NB4 (cell line): ENCODE data around the gene MRAP2.

Experiments
- DNase-seq: peaks from one replicate; pipeline ENCODE4 v3.0.0; 2010; ENCODE audit warnings: low read depth
- H3K4me3 ChIP-seq: one replicate; pipeline ENCODE4 v1.5.1; 2011; ENCODE audit warnings: mild to moderate bottlenecking, low read depth, low read length, moderate library complexity
- CTCF ChIP-seq: IDR thresholded peaks from one replicate; pipeline ENCODE4 v1.5.1; 2012; ENCODE audit warnings: low read depth, low read length
- MAX ChIP-seq: IDR thresholded peaks from 2 replicates; pipeline ENCODE4 v1.6.1; 2011; ENCODE audit warnings: low read depth, low read length
- MYC ChIP-seq: IDR thresholded peaks from 2 replicates; pipeline ENCODE4 v1.6.1; 2011; ENCODE audit warnings: low read depth, low read length
- POLR2A ChIP-seq: IDR thresholded peaks from 2 replicates; pipeline ENCODE4 v1.6.1; 2011; ENCODE audit warnings: mild to moderate bottlenecking; ENCODE audit not compliant: insufficient read length; ENCODE audit errors: extremely low read depth

MRAP2 gene

GRCh38 chr6:84135291-84135690 lies 101.7 kb downstream of the MRAP2 start:
- TF ChIP-seq POLR2A (no peak), MYC (no peak), CTCF (no peak), MAX (no peak)
- DNase-seq, result no peak
- no peak overlapping the region for H3K4me3 ChIP-seq

GRCh38 chr6:84136364-84137050 lies 102.9 kb downstream of the MRAP2 start:
- DNase-seq, result no peak
- no peak for TF ChIP-seq POLR2A
- no peak for TF ChIP-seq MAX
- no peak for TF ChIP-seq CTCF
- no peak for TF ChIP-seq MYC
- H3K4me3 ChIP-seq, result no peak overlapping the region

GRCh38 chr6:84137051-84137375 lies 103.4 kb downstream of the MRAP2 start:
- TF ChIP-seq CTCF (no peak), MAX (no peak)
- no peak overlapping the region for H3K4me3 ChIP-seq
- no peak for DNase-seq

GRCh38 chr6:84137989-84138575 lies 104.5 kb downstream of the MRAP2 start:
- no peak for DNase-seq
- no peak overlapping the region for H3K4me3 ChIP-seq
- no peak for TF ChIP-seq POLR2A
- no peak for TF ChIP-seq CTCF
- no peak for TF ChIP-seq MYC
- TF ChIP-seq MAX, result no peak

- DNase-seq, result no peak
- no peak overlapping the region for H3K4me3 ChIP-seq
- TF ChIP-seq CTCF, result no peak
- no peak for TF ChIP-seq MYC
- no peak for TF ChIP-seq MAX
- TF ChIP-seq POLR2A, result no peak
Measured at GRCh38 chr6:84139311-84139710, 105.7 kb downstream of the MRAP2 start.
